ENCODE results near the gene DERL2. TPM values are rescaled to one million over a fixed set of nuclear protein-coding genes. Genes with fewer than 3 reads are reported as not detected.

DERL2 gene
- total and polyA plus RNA-seq, 9 of the 15 experiments (the other 6 are each of a cell fraction or from before 2014, with no cell fraction given) = 11.5 to 105 (median 30.7) TPM

DNA sequence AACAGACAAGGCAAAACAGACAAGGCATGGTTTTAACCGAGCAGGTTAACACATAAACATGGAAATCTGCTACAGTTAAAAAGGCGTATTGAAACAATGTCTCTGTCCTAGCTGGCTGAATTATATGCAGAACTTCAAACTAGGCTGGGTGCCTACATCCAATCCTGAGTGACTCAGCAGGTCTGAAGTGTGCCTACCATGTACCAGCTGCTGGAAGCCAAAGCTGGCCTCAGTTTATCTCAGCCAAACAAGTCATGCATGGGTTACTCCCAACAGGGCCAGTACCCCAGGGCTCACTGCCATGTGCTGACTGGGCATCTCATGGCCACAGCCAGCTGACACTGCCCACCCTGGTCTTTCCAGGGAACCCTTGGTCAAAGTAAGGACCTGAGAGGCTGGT, 51.0 kb downstream of the DERL2 start:
- TF ChIP-seq BRD9 (IDR thresholded peaks at IDR 0.05; ENCODE audit: low read depth, partially characterized antibody) = no peak
- TF ChIP-seq ZNF174 (CRISPR knock-in tag; IDR thresholded peaks at IDR 0.05) = no peak
- no peak for TF ChIP-seq SRSF7 (optimal IDR thresholded peaks at IDR 0.05; ENCODE audit: low read depth, low read length)
- TF ChIP-seq ZFP1 (CRISPR knock-in tag; IDR thresholded peaks at IDR 0.05) = no peak
- TF ChIP-seq ZEB2 (IDR thresholded peaks at IDR 0.05) = no peak
- no peak for TF ChIP-seq PHB (CRISPR knock-in tag; IDR thresholded peaks at IDR 0.05)
- no peak for TF ChIP-seq YY1 (IDR thresholded peaks at IDR 0.05; ENCODE audit: borderline replicate concordance in 1 of 3, control insufficient read depth in 1 of 3, extremely low read depth in 1 of 3, insufficient read depth in 3 of 3, insufficient read length in 1 of 3, insufficient replicate concordance in 2 of 3, low read depth in 1 of 3, low read length in 2 of 3)
- no peak for TF ChIP-seq ZNF239 (CRISPR knock-in tag; IDR thresholded peaks at IDR 0.05)
- TF ChIP-seq PPARD (CRISPR knock-in tag; IDR thresholded peaks at IDR 0.05) = no peak
- no peak for TF ChIP-seq NUFIP1 (IDR thresholded peaks at IDR 0.05; ENCODE audit: partially characterized antibody)
- TF ChIP-seq FOXK2 (conservative IDR thresholded peaks at IDR 0.05 in 1 of 2, IDR thresholded peaks at IDR 0.05 in 1 of 2; ENCODE audit: low read depth in 2 of 2) = no peak
- ChIA-PET POLR2A (interaction anchor here (1.4 kb wide), 1 partner anchor 12 kb away, joined by 4 read pairs; no protein-coding TSS in a partner anchor), CTCF (ENCODE audit: low intra/inter-chr PET ratio) (no interaction called here)
- no peaks in the 10 kb centered on the region for H3K9me1 ChIP-seq (ENCODE audit: control insufficient read depth, insufficient read depth, low read length)
- H2AFZ ChIP-seq (ENCODE audit: low read depth, low read length) = no peak overlapping the region
- FAIRE-seq (no peak), ATAC-seq (no peak), DNase-seq (ENCODE audit: extremely low read depth in 1 of 4, low spot score in 3 of 4) (no peak)
- peaks cover 73% of the 10 kb centered on the region for H3K36me3 ChIP-seq (ENCODE audit: control insufficient read depth, insufficient read depth, low read length)
- H4K20me1 ChIP-seq (replicated peaks; ENCODE audit: control insufficient read depth, insufficient read depth, low read length) = no peaks in the 10 kb centered on the region
- no peak overlapping the region for H3K4me2 ChIP-seq (ENCODE audit: insufficient read depth, low read length)
- intact Hi-C loops (cut with micrococcal nuclease) (loop anchor here (5.0 kb wide), 1 partner anchor 238 kb away; no protein-coding TSS in a partner anchor), in situ Hi-C loops (cut with MboI) (no loop called here)
- no peaks in the 10 kb centered on the region for H3K27me3 ChIP-seq (ENCODE audit: control insufficient read depth in 2 of 2, insufficient read depth in 2 of 2, low read length in 2 of 2)
- no peaks in the 10 kb centered on the region for H3K9me3 ChIP-seq (replicated peaks; ENCODE audit: control insufficient read depth, insufficient read depth, low read depth, low read length)
- H3K9ac ChIP-seq (ENCODE audit: insufficient read depth in 1 of 2, low read depth in 2 of 2, low read length in 2 of 2) = 0 out of 4 replicates have a peak overlapping the region, but pooled peaks of 1 of the 2 experiments have one; percentile 6
- no TSS peak for BruUV-seq (replicated peaks)
- H3K4me3 ChIP-seq = no peak overlapping the region
- H3K27ac ChIP-seq (ENCODE audit: extremely low read depth, low read depth, low read length) = peak overlapping the region; percentile 30; the same call in 2 of the 3 replicates
- H3K79me2 ChIP-seq (ENCODE audit: control insufficient read depth, insufficient read depth, low read length) = peaks cover 48% of the 10 kb centered on the region
- peaks cover 8 to 9% of the 10 kb centered on the region in 2 experiments; a peak in 4 of 5 replicates for H3K4me1 ChIP-seq (replicated peaks in 1 of 2; ENCODE audit: control insufficient read depth in 2 of 2, insufficient read depth in 2 of 2, low read length in 2 of 2)
- 93% methylated on average over 2 of the region's 2 CpGs for WGBS (ENCODE audit: insufficient coverage, low coverage, missing lambda C conversion rate)
